Measurements from ENCODE around the gene RNF150. TPM values are rescaled to one million over a fixed set of nuclear protein-coding genes. Genes with fewer than 3 reads are reported as not detected.

RNF150 gene
- total and polyA plus RNA-seq, 2 of the 4 experiments (the other 2 are of a cell fraction) = 6.2 to 18.1 TPM

GRCh38 chr4:141054446-141054845 lies 78.8 kb downstream of the RNF150 start:
- Histone ChIP-seq H3K18ac (ENCODE audit: low read depth, low read length) (no peak overlapping the region), H2AK5ac (ENCODE audit: low read depth, low read length) (no peak overlapping the region), H2BK15ac (ENCODE audit: low read depth, low read length) (no peak overlapping the region), H4K5ac (ENCODE audit: low read depth, low read length) (no peak overlapping the region), H2BK120ac (ENCODE audit: low read depth, low read length) (no peak overlapping the region), H3K9me3 (ENCODE audit: control insufficient read depth, insufficient read depth, low read length) (peaks cover 3% of the 10 kb centered on the region), H3K79me1 (ENCODE audit: low read depth in 1 of 2, low read length in 2 of 2) (peaks cover 0 to 3% of the 10 kb centered on the region in 2 experiments; a peak in 1 of 4 replicates), H2AK9ac (replicated peaks; ENCODE audit: low read depth, low read length, poor library complexity) (no peak overlapping the region), H4K8ac (ENCODE audit: low read depth in 2 of 2, low read length in 2 of 2) (no peak overlapping the region), H2AFZ (replicated peaks; ENCODE audit: low read length, poor library complexity) (no peak overlapping the region), H4K20me1 (ENCODE audit: insufficient read depth, low read length) (no peaks in the 10 kb centered on the region), H3K9me1 (ENCODE audit: insufficient read depth, low read length) (no peaks in the 10 kb centered on the region), H3K56ac (ENCODE audit: extremely low read depth, insufficient read depth, low read length) (no peak overlapping the region), H2BK20ac (ENCODE audit: low read depth, low read length) (no peak overlapping the region), H3K27ac (ENCODE audit: insufficient read depth, low read length) (no peak overlapping the region), H3K23ac (ENCODE audit: low read depth, low read length) (no peak overlapping the region), H3K36me3 (ENCODE audit: control insufficient read depth, insufficient read depth, low read length) (no peaks in the 10 kb centered on the region), H4K91ac (ENCODE audit: insufficient read depth, low read depth, low read length) (no peak overlapping the region), H3K4me3 (ENCODE audit: insufficient read depth, low read depth, low read length) (no peak overlapping the region), H3K4me1 (ENCODE audit: control insufficient read depth, insufficient read depth, low read length) (peaks cover 9% of the 10 kb centered on the region; the same call in 1 of the 2 replicates), H3K4ac (ENCODE audit: low read depth, low read length) (no peak overlapping the region), H3K27me3 (ENCODE audit: control insufficient read depth, insufficient read depth, low read length) (no peaks in the 10 kb centered on the region), H3K14ac (replicated peaks; ENCODE audit: low read depth, low read length) (no peak overlapping the region), H2BK5ac (ENCODE audit: low read depth, low read length, poor library complexity, severe bottlenecking) (no peak overlapping the region), H3K4me2 (ENCODE audit: low read depth, low read length) (no peak overlapping the region), H3K9ac (ENCODE audit: low read depth, low read length) (no peak overlapping the region)
- no peak for DNase-seq
- intact Hi-C loops (cut with micrococcal nuclease) = no loop called here
- in situ Hi-C loops (cut with MboI; ENCODE audit: low sequenced_read_pairs) = no loop called here
- ATAC-seq (ENCODE audit: low read depth) = no peak
- ChIA-PET POLR2A (ENCODE audit: unreplicated experiment) (no interaction called here), CTCF (no interaction called here)
- no CpG with 5 or more reads among the region's 2 CpGs for WGBS, 2 experiments (ENCODE audit: extremely low coverage in 2 of 2, insufficient read length in 1 of 2)
- no TSS peak for BruUV-seq (replicated peaks)
- dilution Hi-C loops (cut with HindIII; ENCODE audit: low sequenced_read_pairs, unreplicated experiment) = no loop called here
- no peak for TF ChIP-seq CTCF (conservative IDR thresholded peaks at IDR 0.05; ENCODE audit: low read depth, low read length)
- no peak for TF ChIP-seq RFX5 (IDR thresholded peaks at IDR 0.05; ENCODE audit: low read depth, low read length)
- TF ChIP-seq ELK1 (IDR thresholded peaks at IDR 0.05; ENCODE audit: borderline replicate concordance, low read depth, low read length) = no peak
- no peak for TF ChIP-seq SMC3 (IDR thresholded peaks at IDR 0.05; ENCODE audit: low read depth, low read length)
- TF ChIP-seq MXI1 (IDR thresholded peaks at IDR 0.05; ENCODE audit: borderline replicate concordance, low read depth, low read length) = no peak
- TF ChIP-seq POLR2A (IDR thresholded peaks at IDR 0.05; ENCODE audit: low read depth, low read length) = no peak
- no peak for TF ChIP-seq NFE2L2 (IDR thresholded peaks at IDR 0.05; ENCODE audit: low read depth, low read length)
- no peak for TF ChIP-seq MAZ (IDR thresholded peaks at IDR 0.05; ENCODE audit: borderline replicate concordance, low read depth, low read length)
- TF ChIP-seq RAD21 (IDR thresholded peaks at IDR 0.05; ENCODE audit: low read length) = no peak
- no peak for TF ChIP-seq USF2 (IDR thresholded peaks at IDR 0.05; ENCODE audit: low read depth, low read length)
- no peak for TF ChIP-seq CEBPB (IDR thresholded peaks at IDR 0.05; ENCODE audit: low read depth, low read length)
- no peak for TF ChIP-seq RCOR1 (IDR thresholded peaks at IDR 0.05; ENCODE audit: insufficient replicate concordance, low read length)
- no peak for TF ChIP-seq FOS (IDR thresholded peaks at IDR 0.05; ENCODE audit: low read depth, low read length)
- no peak for TF ChIP-seq BHLHE40 (IDR thresholded peaks at IDR 0.05; ENCODE audit: low read depth, low read length)
